BJ (cell line): ENCODE results near the gene GARIN5A. TPM values are rescaled to one million over a fixed set of nuclear protein-coding genes. Genes with fewer than 3 reads are reported as not detected.

Experiments used
- CTCF ChIA-PET: fragments of 350-600 bp; formaldehyde crosslinking; extraction: SDS; loops from one replicate; lab custom pipeline; 2021; ENCODE audit warnings: antibody characterized with exemption, inconsistent platforms; lab: Yijun Ruan, JAX
- POLR2A ChIA-PET: fragments of 300-600 bp; sonication (Branson Sonifier 250); formaldehyde crosslinking; extraction: SDS; loops from one replicate; lab custom pipeline; 2021; ENCODE audit warnings: antibody characterized with exemption; lab: Charles Lee
- DNase-seq: peaks from one replicate; pipeline ENCODE4 v3.0.0-alpha.2; 2011; ENCODE audit warnings: low read depth
- H3K27me3 ChIP-seq: 2 replicates; pipeline ENCODE4 v1.6.0; 2011; ENCODE audit warnings: low read length; ENCODE audit not compliant: control insufficient read depth, insufficient read depth
- H3K36me3 ChIP-seq: 2 replicates; pipeline ENCODE4 v1.5.1; 2011; ENCODE audit warnings: low read length; ENCODE audit not compliant: control insufficient read depth, insufficient read depth
- H3K4me3 ChIP-seq: 2 replicates; pipeline ENCODE4 v1.5.1; 2011; ENCODE audit warnings: low read depth, mild to moderate bottlenecking, control low read depth, low read length
- CTCF ChIP-seq: IDR thresholded peaks from 2 replicates; pipeline ENCODE4 v1.5.1; 2011; ENCODE audit warnings: low read depth, mild to moderate bottlenecking, control low read depth, inconsistent platforms, low read length, moderate library complexity; ENCODE audit not compliant: insufficient read depth
- polyA plus RNA-seq: library from polyadenylated mRNA; depleted of rRNA; stranded (reverse); fragments of >200 nt; gene quantifications from 2 replicates; pipeline ENCODE4 v1.2.3, GENCODE V29; 2011

The GARIN5A gene
- polyA plus RNA-seq, 1 experiment: 0.56 TPM

- Histone ChIP-seq H3K36me3 (no peaks in the 10 kb centered on the region; the same call in 1 of the 2 replicates), H3K27me3 (no peaks in the 10 kb centered on the region), H3K4me3 (no peak overlapping the region)
- no peak for TF ChIP-seq CTCF
- DNase-seq: no peak
- POLR2A ChIA-PET: no interaction called here
- CTCF ChIA-PET: no interaction called here
Measured at GRCh38 chr19:50507376-50507775, 30.7 kb upstream of the GARIN5A start.

DNA sequence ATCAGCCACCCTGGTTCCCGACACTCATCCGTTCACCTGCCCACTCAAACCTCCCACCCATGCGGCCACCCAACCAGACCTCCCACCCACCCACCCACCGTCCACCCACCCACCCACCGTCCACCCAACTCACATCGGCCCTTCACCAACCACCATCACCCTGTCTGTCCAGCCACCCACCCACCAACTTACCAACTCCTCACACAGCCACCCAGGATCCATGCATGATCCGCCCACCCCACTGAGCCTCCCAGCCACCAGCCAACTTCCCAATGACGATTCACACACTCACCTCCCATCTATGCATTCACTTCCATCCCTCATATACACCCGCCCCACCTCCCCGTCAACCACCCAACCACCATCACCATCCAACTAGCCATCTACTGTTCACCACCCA, 30.1 kb upstream of the GARIN5A start:
- no peak for DNase-seq
- ChIA-PET CTCF (no interaction called here), POLR2A (no interaction called here)
- H3K4me3 ChIP-seq: no peak overlapping the region
- TF ChIP-seq CTCF: no peak
- H3K27me3 ChIP-seq: no peaks in the 10 kb centered on the region
- no peaks in the 10 kb centered on the region; the same call in 1 of the 2 replicates for H3K36me3 ChIP-seq

- no peak for DNase-seq
- ChIA-PET POLR2A (no interaction called here), CTCF (interaction anchor here (0.6 kb wide), 1 partner anchor 591 kb away, joined by 3 read pairs; no protein-coding TSS in a partner anchor)
- no peak for TF ChIP-seq CTCF
- Histone ChIP-seq H3K4me3 (no peak overlapping the region), H3K27me3 (peaks cover 1% of the 10 kb centered on the region; the same call in 1 of the 2 replicates), H3K36me3 (no peaks in the 10 kb centered on the region; the same call in 1 of the 2 replicates)
Measured at GRCh38 chr19:50505856-50506611, 29.4 kb upstream of the GARIN5A start.

- no peak for TF ChIP-seq CTCF
- POLR2A ChIA-PET: no interaction called here
- H3K4me3 ChIP-seq: no peak overlapping the region
- H3K36me3 ChIP-seq: no peaks in the 10 kb centered on the region; the same call in 1 of the 2 replicates
- CTCF ChIA-PET: no interaction called here
- no peak for DNase-seq
- peaks cover 1% of the 10 kb centered on the region for H3K27me3 ChIP-seq
Measured at GRCh38 chr19:50501568-50502475, 25.2 kb upstream of the GARIN5A start.

GRCh38 chr19:50501186-50501567, 24.5 kb upstream of the GARIN5A start:
- ChIA-PET POLR2A (no interaction called here), CTCF (no interaction called here)
- TF ChIP-seq CTCF: no peak
- DNase-seq: no peak
- peaks cover 1% of the 10 kb centered on the region for H3K27me3 ChIP-seq
- H3K4me3 ChIP-seq: no peak overlapping the region
- no peaks in the 10 kb centered on the region; the same call in 1 of the 2 replicates for H3K36me3 ChIP-seq
